ENCODE measurements around the gene SLC2A10.

SLC2A10 gene

DNA sequence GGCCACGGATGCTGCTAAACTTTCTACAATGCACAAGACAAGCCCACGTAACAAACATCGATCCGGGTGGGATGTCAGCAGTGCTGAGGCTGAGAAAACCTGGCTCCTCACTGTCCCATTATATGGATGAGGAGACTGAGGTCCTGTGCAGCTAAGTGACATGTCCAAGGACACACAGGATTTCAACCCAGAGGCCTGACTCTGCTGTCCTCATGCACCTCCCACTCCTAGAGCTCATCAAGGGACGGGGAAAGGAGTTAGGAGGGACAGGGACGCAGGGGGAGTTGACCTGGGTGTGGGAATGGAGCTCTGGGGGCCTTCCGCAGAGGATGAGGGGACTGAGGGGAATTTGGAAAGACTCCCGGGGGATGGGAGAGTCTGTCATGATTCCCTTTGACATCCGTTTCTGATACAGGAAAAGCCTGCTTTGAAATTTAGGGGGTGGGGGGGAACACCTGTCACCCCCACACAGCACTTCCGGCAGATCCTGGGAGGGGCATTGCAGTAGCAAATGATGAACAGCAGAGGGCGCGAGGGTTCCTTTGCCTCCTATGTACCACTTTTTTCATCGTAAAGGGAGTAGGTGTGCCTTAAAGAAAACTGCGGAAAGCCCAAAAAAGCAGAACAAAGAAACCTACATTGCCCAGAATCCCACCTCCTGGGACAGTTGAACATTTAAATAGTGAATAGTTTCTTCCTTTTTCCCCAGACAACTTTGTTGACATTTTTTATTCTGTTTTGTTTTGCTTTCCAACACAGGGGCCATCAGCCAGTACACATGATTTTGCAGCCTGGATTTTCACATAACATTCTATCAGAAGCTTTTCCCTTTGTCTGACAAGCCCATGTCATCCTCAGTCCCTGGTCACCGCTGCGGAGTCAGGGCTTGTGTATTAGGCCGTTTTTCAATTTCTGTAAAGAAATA lies 48.6 kb downstream of the SLC2A10 start:
- H3K27ac ChIP-seq = no peak overlapping the region
- no peak overlapping the region for H3K4me3 ChIP-seq

DNA sequence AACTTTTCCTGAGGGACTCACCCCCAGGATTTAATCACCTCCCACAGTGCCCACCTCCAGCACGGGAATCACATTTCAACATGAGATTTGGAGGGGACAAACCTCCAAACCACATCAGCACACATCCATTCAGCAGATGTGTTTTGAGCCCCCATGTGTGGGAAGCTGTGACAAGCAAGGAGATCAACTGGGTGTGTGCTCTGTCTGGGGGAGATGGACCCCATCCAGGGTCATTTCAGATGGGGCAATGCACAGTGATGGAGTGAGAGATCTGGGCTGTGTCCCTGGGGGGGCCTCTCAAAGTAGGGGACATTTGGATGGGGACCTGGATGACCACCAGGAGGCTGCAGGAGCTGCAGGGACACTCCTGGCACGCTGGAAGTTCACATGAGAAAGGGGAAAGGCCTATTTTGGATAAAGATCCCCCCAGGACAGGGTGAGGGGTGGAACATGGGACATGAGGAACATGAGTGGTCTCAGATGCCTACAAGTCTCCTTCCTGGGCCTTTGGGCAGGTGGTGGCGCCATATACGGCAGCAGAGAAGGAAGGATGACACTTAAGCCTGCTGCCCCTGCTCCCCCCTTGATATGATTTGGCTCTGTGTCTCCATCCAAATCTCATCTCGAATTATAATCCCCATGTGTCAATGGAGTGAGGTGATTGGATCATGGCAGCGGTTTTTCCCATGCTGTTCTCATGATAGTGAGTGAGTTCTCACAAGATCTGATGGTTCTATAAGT lies 49.6 kb downstream of the SLC2A10 start:
- Histone ChIP-seq H3K27ac (no peak overlapping the region), H3K4me3 (no peak overlapping the region)

DNA sequence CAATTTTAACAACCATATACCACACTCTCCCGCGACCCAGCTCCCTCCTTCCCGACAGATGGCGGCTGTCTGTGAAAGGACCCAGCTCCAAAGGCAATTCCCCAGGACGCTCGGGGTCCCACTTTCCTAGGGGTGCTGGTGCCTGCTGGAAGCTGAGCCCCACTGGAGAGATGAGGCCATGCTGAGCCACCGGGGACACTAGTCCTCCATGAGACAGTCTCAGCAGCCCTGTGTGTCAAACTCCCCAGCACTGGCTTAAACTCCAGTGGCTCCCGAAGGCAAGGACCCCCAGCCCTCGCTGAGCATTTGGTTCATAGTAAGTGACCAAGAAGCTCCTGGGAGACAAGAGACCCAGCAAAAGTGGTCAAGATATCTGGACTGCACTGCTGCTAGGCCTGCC lies 52.1 kb downstream of the SLC2A10 start:
- no peak overlapping the region for H3K27ac ChIP-seq
- H3K4me3 ChIP-seq = no peak overlapping the region

DNA sequence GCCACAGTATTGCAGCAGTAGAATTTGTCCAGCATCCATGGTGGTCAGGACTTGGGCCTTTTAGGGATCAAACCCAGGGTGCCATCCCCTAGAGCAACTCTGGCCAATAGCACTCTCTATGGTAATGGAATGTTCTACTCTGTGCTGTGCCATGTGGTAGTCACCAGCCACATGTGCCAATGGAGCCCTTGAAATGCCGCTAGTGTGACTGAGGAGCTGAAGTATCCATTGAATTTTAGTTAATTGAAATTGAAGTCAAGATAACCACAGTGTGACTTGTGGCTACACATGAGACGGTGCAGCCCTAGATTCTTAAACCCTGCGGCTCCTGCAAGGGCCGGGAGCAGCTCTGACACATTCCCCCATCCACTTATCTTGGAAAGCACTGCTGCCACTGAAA lies 54.6 kb downstream of the SLC2A10 start:
- Histone ChIP-seq H3K27ac (no peak overlapping the region), H3K4me3 (no peak overlapping the region)

DNA sequence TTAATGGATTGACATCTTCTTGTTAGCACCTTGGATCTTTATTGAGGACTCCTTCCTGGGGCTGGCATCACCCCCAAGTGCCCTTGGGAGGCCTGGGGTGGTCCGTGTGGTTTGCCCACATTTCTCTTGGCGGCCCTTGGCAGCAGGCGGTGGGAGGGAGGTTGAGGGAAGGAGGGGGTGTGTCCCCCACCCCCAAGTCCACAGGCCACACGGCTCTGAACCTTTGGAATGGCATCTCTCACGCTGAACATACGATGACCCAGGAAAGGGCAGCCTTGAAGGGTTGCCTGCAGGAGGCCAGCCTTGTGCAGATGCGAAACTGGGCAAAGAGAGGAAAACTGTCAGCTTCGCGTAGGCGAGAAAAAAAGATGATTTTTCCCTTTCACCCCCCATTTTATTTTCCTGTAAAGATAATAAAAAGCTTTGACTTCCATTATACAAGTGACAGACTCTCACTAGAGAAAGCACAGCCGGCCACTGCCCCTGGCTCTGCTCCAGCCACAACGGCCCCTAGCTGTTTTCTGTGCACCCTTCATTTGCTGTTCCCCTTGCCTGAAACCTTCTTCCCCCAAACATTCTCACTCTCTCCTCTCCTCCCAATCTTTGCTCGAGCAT lies 56.2 kb downstream of the SLC2A10 start:
- H3K27ac ChIP-seq = no peak overlapping the region

DNA sequence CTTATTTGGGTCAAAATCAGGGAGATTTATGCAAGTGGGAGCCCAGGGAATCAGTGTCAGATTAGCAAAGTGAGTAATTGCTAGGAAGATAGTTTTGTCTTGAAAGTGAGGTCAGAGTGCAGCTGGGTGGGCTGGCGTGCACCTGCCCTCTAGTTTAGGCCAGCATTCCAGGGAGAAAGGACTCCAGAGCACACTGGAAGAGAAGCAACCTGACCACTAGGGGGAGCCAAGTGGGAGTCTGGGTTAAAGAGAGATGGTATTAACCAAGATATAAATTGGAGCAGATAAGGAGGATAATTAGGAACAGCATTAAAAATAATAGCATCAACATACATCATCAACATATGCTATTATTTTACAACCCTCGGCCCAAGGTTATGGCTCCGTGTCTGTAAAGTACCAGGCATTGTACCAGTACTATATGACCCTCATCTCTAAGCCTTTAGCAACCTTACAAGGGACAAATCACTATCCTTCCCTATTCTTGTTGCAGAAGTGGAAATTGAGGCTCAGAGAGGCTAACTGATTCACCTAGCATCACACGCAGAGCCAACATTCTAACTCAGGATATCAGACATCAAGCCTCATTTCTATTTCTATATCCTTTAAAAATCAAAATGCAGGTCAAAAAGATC lies 57.8 kb downstream of the SLC2A10 start:
- H3K4me3 ChIP-seq = no peak overlapping the region
- H3K27ac ChIP-seq = no peak overlapping the region

More for the DNA sequence above, 56.2 kb downstream of the SLC2A10 start:
- no peak overlapping the region for H3K4me3 ChIP-seq

DNA sequence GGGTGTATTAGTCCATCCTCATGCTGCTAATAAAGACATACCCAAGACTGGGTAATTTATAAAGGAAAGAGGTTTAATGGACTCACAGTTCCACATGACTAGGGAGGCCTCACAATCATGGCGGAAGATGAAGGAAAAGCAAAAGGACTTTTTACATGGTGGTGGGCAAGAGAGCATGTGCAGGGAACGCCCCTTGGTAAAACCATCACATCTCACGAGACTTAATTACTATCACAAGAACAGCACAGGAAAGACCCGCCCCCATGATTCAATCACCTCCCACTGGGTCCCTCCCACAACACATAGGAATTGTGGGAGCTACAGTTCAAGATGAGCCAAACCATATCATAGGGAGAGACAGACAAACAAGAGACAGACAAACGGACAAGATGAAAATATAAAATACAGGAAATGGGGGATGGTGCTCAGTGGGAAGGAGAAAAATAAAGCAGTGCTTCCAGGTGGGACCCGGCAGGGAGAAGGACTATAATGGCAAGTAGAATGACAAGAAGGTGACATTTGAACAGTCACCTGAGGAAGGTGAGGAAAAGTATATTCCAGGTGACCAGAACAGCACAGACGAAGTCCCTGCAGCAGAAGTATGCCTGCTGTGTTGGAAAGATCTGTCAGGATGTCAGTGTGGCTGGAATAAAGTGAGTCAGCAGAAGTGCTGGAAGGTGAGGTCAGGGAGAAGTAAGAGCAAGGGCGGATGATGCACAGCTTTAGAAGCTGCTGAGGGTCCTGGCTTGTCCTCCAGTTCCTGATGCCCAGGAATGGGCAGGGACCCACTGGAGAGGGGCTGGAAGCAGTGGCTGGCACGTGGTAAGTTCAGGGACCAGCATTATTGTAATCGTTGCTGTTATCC lies 61.1 kb downstream of the SLC2A10 start:
- no peak overlapping the region for H3K27ac ChIP-seq
- no peak overlapping the region for H3K4me3 ChIP-seq

DNA sequence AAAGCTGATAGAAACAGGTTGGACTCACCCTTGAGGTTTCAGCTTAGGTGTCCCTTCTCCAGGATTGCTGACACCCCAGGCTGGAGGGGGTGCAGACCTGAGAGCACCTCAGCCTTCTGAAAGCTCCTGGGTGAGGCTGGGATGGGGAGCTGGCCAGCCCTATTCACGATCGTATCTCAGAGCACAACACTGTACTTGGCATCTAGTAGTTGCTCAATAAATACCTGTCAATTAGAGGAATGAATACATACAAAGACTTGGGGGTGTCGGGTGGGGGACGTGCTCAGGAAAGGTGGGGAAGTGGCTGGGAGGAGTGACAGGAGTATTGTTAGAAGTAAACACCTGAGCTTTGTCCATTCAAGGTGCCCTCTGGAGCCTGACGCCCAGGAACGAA lies 61.7 kb downstream of the SLC2A10 start:
- Histone ChIP-seq H3K27ac (no peak overlapping the region), H3K4me3 (no peak overlapping the region)

DNA sequence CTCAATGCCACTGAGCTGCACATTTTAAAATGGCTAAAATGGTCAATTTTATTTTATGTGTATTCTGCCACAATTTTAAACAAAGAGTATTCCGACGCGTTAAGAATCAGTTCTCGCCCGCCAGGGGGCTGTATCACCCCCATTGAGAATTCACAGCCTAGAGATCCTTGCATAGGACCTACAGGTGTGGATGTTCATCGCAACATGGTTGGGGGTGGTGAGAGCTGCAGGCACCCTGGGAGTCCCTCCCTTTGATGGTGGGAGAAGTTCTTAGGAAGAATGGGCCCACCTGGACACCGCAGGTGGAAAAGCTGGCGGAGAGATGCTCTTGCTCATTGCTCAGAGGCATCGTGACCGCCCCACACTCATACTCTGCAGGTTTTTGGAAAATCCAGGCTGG lies 63.5 kb downstream of the SLC2A10 start:
- no peak overlapping the region for H3K27ac ChIP-seq
- H3K4me3 ChIP-seq = no peak overlapping the region

DNA sequence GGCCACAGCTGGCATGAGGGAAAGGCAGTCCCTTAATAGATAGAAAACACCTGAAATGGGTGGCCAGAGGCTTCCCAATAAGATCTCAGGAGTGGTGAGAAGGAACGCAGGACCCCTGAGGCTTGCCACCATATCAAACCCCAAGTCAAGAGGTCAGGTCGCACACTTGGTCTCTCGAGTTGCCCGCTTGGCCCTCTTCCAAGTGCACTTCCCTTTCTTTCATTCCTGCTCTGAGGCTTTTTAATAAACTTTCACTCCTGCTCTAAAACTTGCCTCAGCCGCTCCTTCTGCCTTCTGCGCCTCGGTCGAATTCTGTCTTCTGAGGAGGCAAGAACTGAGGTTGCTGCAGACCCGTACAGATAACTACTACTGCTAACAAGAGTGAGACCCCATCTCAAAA lies 64.2 kb downstream of the SLC2A10 start:
- no peak overlapping the region for H3K27ac ChIP-seq
- H3K4me3 ChIP-seq = no peak overlapping the region

DNA sequence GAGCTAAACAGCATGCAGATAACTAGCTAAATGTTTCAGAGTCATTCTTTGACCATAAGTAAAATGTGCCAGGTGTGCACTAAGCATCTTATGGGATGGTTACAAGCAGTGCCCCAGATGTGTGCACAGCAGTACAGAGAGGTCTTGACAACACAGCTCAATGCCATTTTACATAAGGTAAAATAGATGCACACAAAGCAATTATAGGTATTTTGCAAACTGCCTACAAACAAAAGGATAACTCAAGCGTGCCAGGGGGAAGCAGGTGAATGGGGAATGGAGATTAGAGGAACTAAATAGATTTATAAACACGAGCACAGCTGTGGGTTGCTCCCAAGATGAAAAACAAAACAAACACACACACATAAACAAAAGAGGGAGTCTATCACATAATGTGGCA lies 64.8 kb downstream of the SLC2A10 start:
- H3K4me3 ChIP-seq = no peak overlapping the region
- H3K27ac ChIP-seq = no peak overlapping the region

DNA sequence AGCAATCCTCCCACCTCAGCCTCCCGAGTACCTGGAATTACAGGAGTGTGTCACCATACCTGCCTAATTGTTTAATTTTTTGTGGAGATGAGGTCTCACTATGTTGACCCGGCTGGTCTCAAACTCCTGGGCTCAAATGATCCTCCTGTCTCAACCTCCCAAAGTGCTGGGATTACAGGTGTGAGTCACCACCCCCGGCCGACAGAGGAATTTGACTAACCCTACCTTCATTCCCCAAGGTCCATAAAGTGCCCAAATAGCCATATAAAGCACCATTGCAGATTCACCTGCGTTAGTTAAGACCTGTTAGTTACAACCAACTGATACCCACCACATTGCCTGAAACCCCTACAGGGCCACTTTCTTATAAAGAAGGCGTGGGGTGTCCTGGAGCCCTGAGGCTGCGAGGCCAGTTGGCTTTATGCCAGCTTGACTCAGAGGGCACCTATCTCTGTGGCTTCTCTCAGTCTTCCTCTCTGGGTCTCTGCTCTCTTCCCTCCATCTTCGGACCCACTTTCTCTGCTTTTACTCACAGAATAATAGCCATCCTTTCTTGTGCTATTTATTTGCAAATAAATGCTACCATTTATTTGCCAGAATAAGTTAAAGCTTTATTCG lies 65.6 kb downstream of the SLC2A10 start:
- H3K4me3 ChIP-seq = no peak overlapping the region

DNA sequence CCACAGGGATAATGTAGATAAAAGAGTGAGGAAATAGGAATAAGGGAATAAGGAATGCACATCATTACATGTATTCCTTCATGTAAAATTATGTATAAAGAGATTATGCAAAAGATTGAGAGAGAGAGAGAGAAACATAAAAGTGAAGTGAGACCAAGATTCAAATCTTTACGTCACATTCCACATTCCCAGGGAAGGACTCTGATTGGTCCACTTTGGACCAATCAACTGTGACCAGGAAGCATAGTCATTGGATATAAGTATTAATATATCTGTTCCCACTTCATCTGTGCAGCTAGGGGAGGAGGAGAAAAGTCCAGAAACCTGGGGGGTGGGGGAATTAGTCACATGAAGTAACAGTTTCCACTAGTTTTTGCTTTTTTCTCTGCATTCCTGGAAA lies 66.4 kb downstream of the SLC2A10 start:
- Histone ChIP-seq H3K27ac (no peak overlapping the region), H3K4me3 (no peak overlapping the region)

More for the DNA sequence above, 65.6 kb downstream of the SLC2A10 start:
- H3K27ac ChIP-seq = no peak overlapping the region

DNA sequence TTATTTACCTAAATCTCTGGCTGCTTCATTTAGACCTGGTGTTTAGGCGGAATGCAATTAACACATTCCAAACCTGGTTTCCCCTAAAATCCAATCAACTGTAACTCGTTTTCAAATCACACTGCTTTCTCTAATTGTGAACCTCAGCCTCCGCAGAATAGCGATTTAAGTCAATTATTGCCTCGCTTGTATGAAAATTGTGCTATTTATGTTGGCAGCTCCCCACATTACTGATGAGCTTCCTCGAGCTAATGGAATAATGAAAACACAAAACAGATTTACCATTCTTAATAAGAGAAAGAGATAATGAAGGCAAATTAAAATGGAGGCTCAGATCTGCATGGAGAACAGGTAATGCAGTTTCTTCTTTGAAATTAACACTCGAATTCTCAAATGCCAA lies 67.9 kb downstream of the SLC2A10 start:
- Histone ChIP-seq H3K4me3 (no peak overlapping the region), H3K27ac (no peak overlapping the region)

DNA sequence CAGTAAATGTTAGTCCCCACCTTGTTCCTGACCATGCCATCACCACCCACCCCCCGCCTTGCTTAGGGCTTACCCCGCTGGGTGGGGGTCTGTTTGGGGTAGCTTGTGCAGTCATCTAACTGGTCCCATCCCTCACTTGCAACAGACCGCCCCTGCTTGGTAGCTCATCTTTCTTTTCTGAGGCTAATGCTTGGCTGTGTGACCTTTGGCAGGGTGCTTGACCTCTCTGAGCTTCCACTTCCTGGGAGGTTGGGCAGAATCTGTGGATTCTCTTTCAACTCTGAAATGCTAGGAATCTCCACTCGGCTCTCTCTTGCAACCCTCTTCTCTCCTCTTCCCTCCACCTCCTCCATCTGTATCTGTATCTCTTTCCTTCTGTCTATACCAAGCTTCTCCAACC lies 70.4 kb downstream of the SLC2A10 start:
- no peak overlapping the region for H3K27ac ChIP-seq
- no peak overlapping the region for H3K4me3 ChIP-seq

DNA sequence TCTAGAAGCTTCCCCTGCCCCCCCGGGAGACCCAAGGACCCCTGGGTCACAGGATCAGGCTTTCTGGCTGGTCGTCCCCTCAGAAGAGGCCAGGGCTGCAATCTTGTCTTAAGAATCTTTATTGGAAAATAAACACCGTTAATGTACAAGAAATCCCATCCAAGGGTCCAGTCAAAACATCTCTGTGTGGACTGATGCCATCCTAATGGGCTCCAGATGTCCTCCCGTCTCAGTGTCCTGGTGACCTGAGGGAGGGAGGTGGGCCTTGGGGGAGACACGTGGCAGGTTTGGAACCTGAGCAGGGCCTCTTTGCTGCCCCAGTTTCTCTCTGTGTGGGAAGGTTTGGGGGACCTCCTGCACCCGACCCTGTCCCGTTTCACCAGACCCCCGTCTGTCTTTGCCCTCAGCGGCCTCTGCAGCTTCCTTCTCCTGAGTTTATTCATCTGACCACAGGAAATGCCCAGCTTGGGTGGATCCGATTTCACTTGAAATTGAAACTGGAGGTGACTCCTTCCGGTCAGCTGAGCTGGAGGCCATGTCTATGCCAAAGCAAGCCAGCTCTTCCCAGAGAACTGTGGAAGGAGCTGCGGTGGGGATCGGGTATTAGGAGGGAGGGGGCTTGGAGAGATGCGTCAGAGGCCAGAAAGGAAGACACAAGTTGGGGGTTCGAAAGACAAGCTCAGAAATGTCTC lies 75.1 kb downstream of the SLC2A10 start:
- no peak overlapping the region for H3K27ac ChIP-seq

More for the DNA sequence above, 75.1 kb downstream of the SLC2A10 start:
- H3K4me3 ChIP-seq = no peak overlapping the region

Measured in skin epidermis (tissue), 12 donors.